ENCODE measurements around the gene TSSK2. TPM values are rescaled to one million over a fixed set of nuclear protein-coding genes. Genes with fewer than 3 reads are reported as not detected.

TSSK2 gene
- total RNA-seq, 1 donor from 2014 or later = not detected

DNA sequence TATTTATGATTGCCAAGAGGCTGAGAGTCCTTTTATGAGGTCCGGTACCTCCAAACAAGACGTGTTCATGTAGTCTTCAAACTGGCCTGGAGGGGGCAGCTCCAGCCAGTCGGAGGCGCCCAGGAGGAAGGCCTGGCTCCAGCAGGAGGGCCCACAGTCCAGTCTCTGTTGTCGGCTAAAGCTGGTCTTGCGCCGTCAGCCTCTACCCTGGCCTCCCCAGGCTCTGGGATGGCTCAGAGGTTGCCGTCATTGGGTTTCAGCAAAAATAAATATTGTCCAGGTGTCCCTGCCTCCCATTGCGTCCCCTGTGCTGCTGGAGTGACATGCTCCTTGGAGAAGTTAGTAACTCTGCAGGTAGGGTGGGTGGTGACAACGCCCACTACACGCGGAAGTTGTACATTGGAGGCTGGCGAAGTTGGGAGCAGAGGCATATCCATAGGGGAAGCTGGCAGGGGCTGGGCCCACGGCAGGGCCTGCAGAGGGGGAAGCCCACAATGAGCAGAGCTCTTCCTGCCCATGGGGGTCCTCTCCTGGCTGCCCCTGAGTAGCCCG, 48.5 kb downstream of the TSSK2 start:
- Mint-ChIP-seq H3K4me1 (ENCODE audit: low read depth, unreplicated experiment) (peaks cover 14% of the 10 kb centered on the region), H3K27me3 (ENCODE audit: low read depth, unreplicated experiment) (no peaks in the 10 kb centered on the region), H3K4me3 (ENCODE audit: unreplicated experiment) (peak overlapping the region; percentile 77), H3K36me3 (ENCODE audit: low read depth, unreplicated experiment) (peaks cover 9% of the 10 kb centered on the region), H3K27ac (ENCODE audit: unreplicated experiment) (peak overlapping the region; percentile 53), H3K9me3 (ENCODE audit: unreplicated experiment) (no peaks in the 10 kb centered on the region)
- Histone ChIP-seq H3K36me3 (ENCODE audit: insufficient read depth, low read length) (no peaks in the 10 kb centered on the region), H3K9ac (ENCODE audit: low read length) (peak overlapping the region; percentile 82), H2AFZ (ENCODE audit: low read depth, low read length) (peak overlapping the region; percentile 76), H4K20me1 (ENCODE audit: insufficient read depth, low read length) (peaks cover 30% of the 10 kb centered on the region), H3K4me3 (ENCODE audit: insufficient read depth, low read depth, low read length) (peak overlapping the region; percentile 49), H3K4me1 (ENCODE audit: insufficient read depth, low read length) (peaks cover 26% of the 10 kb centered on the region), H3K27me3 (ENCODE audit: insufficient read depth, low read length) (no peaks in the 10 kb centered on the region), H3K4me2 (ENCODE audit: low read length) (peak overlapping the region; percentile 85), H3K27ac (ENCODE audit: low read depth, low read length) (no peak overlapping the region), H3K9me3 (ENCODE audit: insufficient read depth, low read depth, low read length) (no peaks in the 10 kb centered on the region), H3K79me2 (ENCODE audit: insufficient read depth, low read length) (peaks cover 36% of the 10 kb centered on the region)
- DNase-seq (ENCODE audit: low read depth) (peak; percentile 72), FAIRE-seq (no peak)
- TF ChIP-seq EZH2 (IDR thresholded peaks at IDR 0.05; ENCODE audit: insufficient read depth, low read length) = no peak
- TF ChIP-seq, protein P1, sequence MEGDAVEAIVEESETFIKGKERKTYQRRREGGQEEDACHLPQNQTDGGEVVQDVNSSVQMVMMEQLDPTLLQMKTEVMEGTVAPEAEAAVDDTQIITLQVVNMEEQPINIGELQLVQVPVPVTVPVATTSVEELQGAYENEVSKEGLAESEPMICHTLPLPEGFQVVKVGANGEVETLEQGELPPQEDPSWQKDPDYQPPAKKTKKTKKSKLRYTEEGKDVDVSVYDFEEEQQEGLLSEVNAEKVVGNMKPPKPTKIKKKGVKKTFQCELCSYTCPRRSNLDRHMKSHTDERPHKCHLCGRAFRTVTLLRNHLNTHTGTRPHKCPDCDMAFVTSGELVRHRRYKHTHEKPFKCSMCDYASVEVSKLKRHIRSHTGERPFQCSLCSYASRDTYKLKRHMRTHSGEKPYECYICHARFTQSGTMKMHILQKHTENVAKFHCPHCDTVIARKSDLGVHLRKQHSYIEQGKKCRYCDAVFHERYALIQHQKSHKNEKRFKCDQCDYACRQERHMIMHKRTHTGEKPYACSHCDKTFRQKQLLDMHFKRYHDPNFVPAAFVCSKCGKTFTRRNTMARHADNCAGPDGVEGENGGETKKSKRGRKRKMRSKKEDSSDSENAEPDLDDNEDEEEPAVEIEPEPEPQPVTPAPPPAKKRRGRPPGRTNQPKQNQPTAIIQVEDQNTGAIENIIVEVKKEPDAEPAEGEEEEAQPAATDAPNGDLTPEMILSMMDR (IDR thresholded peaks at IDR 0.05; ENCODE audit: insufficient read depth, low read depth, low read length) = peak; percentile 60

GRCh38 chr22:19180234-19180633, 49.1 kb downstream of the TSSK2 start:
- Histone ChIP-seq H3K9me3 (ENCODE audit: insufficient read depth, low read depth, low read length) (no peaks in the 10 kb centered on the region), H3K9ac (ENCODE audit: low read length) (no peak overlapping the region), H3K79me2 (ENCODE audit: insufficient read depth, low read length) (peaks cover 30% of the 10 kb centered on the region), H3K27me3 (ENCODE audit: insufficient read depth, low read length) (no peaks in the 10 kb centered on the region), H3K4me3 (ENCODE audit: insufficient read depth, low read depth, low read length) (no peak overlapping the region), H3K4me1 (ENCODE audit: insufficient read depth, low read length) (peaks cover 25% of the 10 kb centered on the region), H2AFZ (ENCODE audit: low read depth, low read length) (no peak overlapping the region), H3K4me2 (ENCODE audit: low read length) (no peak overlapping the region), H3K27ac (ENCODE audit: low read depth, low read length) (no peak overlapping the region), H3K36me3 (ENCODE audit: insufficient read depth, low read length) (no peaks in the 10 kb centered on the region), H4K20me1 (ENCODE audit: insufficient read depth, low read length) (peaks cover 24% of the 10 kb centered on the region)
- no peak overlapping the region for H3K4me3 Mint-ChIP-seq (ENCODE audit: unreplicated experiment)
- DNase-seq (ENCODE audit: low read depth) (no peak), FAIRE-seq (no peak)
- no peak for TF ChIP-seq EZH2 (IDR thresholded peaks at IDR 0.05; ENCODE audit: insufficient read depth, low read length)
- TF ChIP-seq, protein P1 (IDR thresholded peaks at IDR 0.05; ENCODE audit: insufficient read depth, low read depth, low read length) = no peak
- H3K9me3 Mint-ChIP-seq (ENCODE audit: unreplicated experiment) = no peaks in the 10 kb centered on the region
- no peak overlapping the region for H3K27ac Mint-ChIP-seq (ENCODE audit: unreplicated experiment)
- no peaks in the 10 kb centered on the region for H3K27me3 Mint-ChIP-seq (ENCODE audit: low read depth, unreplicated experiment)
- peaks cover 14% of the 10 kb centered on the region for H3K36me3 Mint-ChIP-seq (ENCODE audit: low read depth, unreplicated experiment)
- peaks cover 16% of the 10 kb centered on the region for H3K4me1 Mint-ChIP-seq (ENCODE audit: low read depth, unreplicated experiment)

DNA sequence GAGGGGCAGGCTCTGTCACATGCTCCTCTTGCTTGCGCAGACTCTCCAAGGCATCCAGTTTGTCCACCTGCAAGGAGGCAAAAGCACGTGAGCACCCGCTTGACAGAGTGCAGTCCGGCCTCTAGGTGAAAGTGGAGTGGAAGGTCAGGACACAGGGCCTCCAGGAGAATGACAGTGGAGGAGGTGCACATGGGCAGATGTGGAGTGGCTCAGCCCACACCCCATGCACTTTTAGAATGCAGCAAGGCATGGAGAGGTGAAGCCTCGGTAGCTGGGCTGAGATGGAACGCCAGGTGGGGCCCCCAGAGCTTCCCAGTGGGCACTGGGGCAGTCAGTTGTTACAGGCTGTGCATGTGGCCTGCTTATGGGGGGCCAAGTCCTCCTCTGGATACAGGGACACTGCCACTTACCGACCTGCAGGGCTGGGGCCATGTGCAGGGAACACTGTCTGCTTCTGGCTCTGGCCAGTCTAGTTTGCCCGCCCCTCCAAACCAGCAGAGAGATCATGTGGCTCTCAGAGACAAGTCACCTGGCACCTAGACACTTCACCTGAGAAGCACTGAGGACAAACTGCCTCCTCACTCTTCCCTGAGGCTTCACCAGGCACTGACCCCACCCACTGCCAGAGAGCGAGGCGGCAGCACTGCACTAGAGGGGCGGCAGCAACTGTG, 49.8 kb downstream of the TSSK2 start:
- Mint-ChIP-seq H3K36me3 (ENCODE audit: low read depth, unreplicated experiment) (peaks cover 12% of the 10 kb centered on the region), H3K9me3 (ENCODE audit: unreplicated experiment) (no peaks in the 10 kb centered on the region), H3K27me3 (ENCODE audit: low read depth, unreplicated experiment) (no peaks in the 10 kb centered on the region), H3K4me1 (ENCODE audit: low read depth, unreplicated experiment) (peaks cover 16% of the 10 kb centered on the region), H3K27ac (ENCODE audit: unreplicated experiment) (peak overlapping the region; percentile 55), H3K4me3 (ENCODE audit: unreplicated experiment) (no peak overlapping the region)
- Histone ChIP-seq H3K79me2 (ENCODE audit: insufficient read depth, low read length) (peaks cover 23% of the 10 kb centered on the region), H2AFZ (ENCODE audit: low read depth, low read length) (no peak overlapping the region), H4K20me1 (ENCODE audit: insufficient read depth, low read length) (peaks cover 18% of the 10 kb centered on the region), H3K9me3 (ENCODE audit: insufficient read depth, low read depth, low read length) (no peaks in the 10 kb centered on the region), H3K27ac (ENCODE audit: low read depth, low read length) (no peak overlapping the region), H3K4me2 (ENCODE audit: low read length) (no peak overlapping the region), H3K36me3 (ENCODE audit: insufficient read depth, low read length) (no peaks in the 10 kb centered on the region), H3K4me1 (ENCODE audit: insufficient read depth, low read length) (peaks cover 24% of the 10 kb centered on the region), H3K27me3 (ENCODE audit: insufficient read depth, low read length) (no peaks in the 10 kb centered on the region), H3K4me3 (ENCODE audit: insufficient read depth, low read depth, low read length) (no peak overlapping the region), H3K9ac (ENCODE audit: low read length) (no peak overlapping the region)
- FAIRE-seq (no peak), DNase-seq (ENCODE audit: low read depth) (no peak)
- no peak for TF ChIP-seq EZH2 (IDR thresholded peaks at IDR 0.05; ENCODE audit: insufficient read depth, low read length)
- TF ChIP-seq, protein P1 (IDR thresholded peaks at IDR 0.05; ENCODE audit: insufficient read depth, low read depth, low read length) = no peak

Data from astrocyte (in vitro differentiated cells and primary cell).